ENCODE measurements around the gene HDAC4. TPM values are rescaled to one million over a fixed set of nuclear protein-coding genes. Genes with fewer than 3 reads are reported as not detected.

HDAC4 gene
- total and polyA plus RNA-seq, 2 of the 8 experiments (the other 6 are each of a cell fraction or from before 2014, with no cell fraction given): 15.4 to 31.5 TPM

- TF ChIP-seq E2F6 (IDR thresholded peaks at IDR 0.05) (peak; percentile 91), MAX (IDR thresholded peaks at IDR 0.05) (peak; percentile 53; the same call in 1 of the 2 replicates), HDAC2 (IDR thresholded peaks at IDR 0.05; ENCODE audit: borderline replicate concordance in 1 of 2, low read depth in 2 of 2, low read length in 2 of 2) (no peak)
- Histone ChIP-seq H3K23me2 (ENCODE audit: low read depth, low read length) (no peaks in the 10 kb centered on the region), H3K4me3 (ENCODE audit: extremely low read depth in 1 of 4, insufficient read depth in 2 of 4, low read depth in 3 of 4, low read length in 4 of 4) (no peak overlapping the region), H3K27ac (ENCODE audit: low read depth, low read length) (no peak overlapping the region), H4K8ac (ENCODE audit: extremely low read depth, insufficient read depth, low read length) (no peak overlapping the region; the same call in 1 of the 2 replicates), H4K20me1 (replicated peaks in 1 of 2; ENCODE audit: control insufficient read depth in 1 of 2, insufficient read depth in 2 of 2, low read length in 2 of 2) (no peaks in the 10 kb centered on the region), H2BK12ac (ENCODE audit: low read depth, low read length) (no peak overlapping the region), H3K4ac (replicated peaks; ENCODE audit: insufficient read length, low read depth, low read length) (no peak overlapping the region), H4K5ac (ENCODE audit: insufficient read length, low read depth, low read length) (no peak overlapping the region), H3K9ac (replicated peaks in 1 of 4; ENCODE audit: extremely low read depth in 1 of 4, low read depth in 3 of 4, low read length in 3 of 4) (no peak overlapping the region), H2BK15ac (ENCODE audit: low read length) (no peak overlapping the region), H3K4me1 (replicated peaks in 1 of 4; ENCODE audit: control insufficient read depth in 3 of 4, insufficient read depth in 4 of 4, low read length in 3 of 4) (peaks cover 0 to 7% (median 2%) of the 10 kb centered on the region in 4 experiments; a peak in 4 of 7 replicates), H3K14ac (ENCODE audit: insufficient read length) (no peak overlapping the region), H3K18ac (ENCODE audit: extremely low read depth, low read length) (no peak overlapping the region), H2BK20ac (ENCODE audit: low read length) (no peak overlapping the region), H3K79me2 (ENCODE audit: control insufficient read depth in 1 of 2, insufficient read depth in 2 of 2, low read length in 2 of 2) (no peaks in the 10 kb centered on the region), H3K27me3 (replicated peaks in 1 of 4; ENCODE audit: control insufficient read depth in 3 of 4, extremely low read depth in 1 of 4, insufficient read depth in 3 of 4, low read length in 3 of 4) (no peaks in the 10 kb centered on the region; a peak in 3 of 7 replicates), H3K4me2 (ENCODE audit: insufficient read depth in 1 of 2, low read depth in 2 of 2, low read length in 2 of 2) (no peak overlapping the region), H3K23ac (ENCODE audit: insufficient read length) (no peak overlapping the region), H2BK5ac (ENCODE audit: low read depth, low read length) (no peak overlapping the region), H3K56ac (replicated peaks; ENCODE audit: insufficient read length, low read depth, low read length) (no peak overlapping the region), H3K36me3 (ENCODE audit: control insufficient read depth in 2 of 4, insufficient read depth in 4 of 4, low read length in 3 of 4) (no peaks in the 10 kb centered on the region), H2AK5ac (ENCODE audit: low read depth, low read length) (no peak overlapping the region), H2AFZ (ENCODE audit: low read length) (0 out of 2 replicates have a peak overlapping the region, but pooled peaks have one; percentile 4), H2BK120ac (replicated peaks; ENCODE audit: low read depth, low read length) (no peak overlapping the region), H4K91ac (replicated peaks; ENCODE audit: insufficient read length, low read length) (no peak overlapping the region), H3K9me3 (ENCODE audit: insufficient read depth in 2 of 2, low read depth in 1 of 2, low read length in 1 of 2) (no peaks in the 10 kb centered on the region), H3K79me1 (ENCODE audit: low read depth, low read length) (no peaks in the 10 kb centered on the region)
- DNase-seq (ENCODE audit: low read depth in 1 of 2, low spot score in 2 of 2) (no peak), FAIRE-seq (no peak)
- 86% methylated on average over 33 of the region's 35 CpGs; no CpG with 5 or more reads in 1 of the 2 experiments for WGBS, 2 experiments (ENCODE audit: extremely low coverage in 1 of 2, insufficient coverage in 1 of 2, insufficient read length in 1 of 2, insufficient replicate concordance in 2 of 2, low coverage in 1 of 2, low lambda C conversion rate in 2 of 2, missing lambda C conversion rate in 1 of 2)
- POLR2A ChIA-PET (ENCODE audit: partially characterized antibody): no interaction called here
- CTCF ChIA-PET (ENCODE audit: partially characterized antibody): no interaction called here
These were observed 391.9 kb downstream of the HDAC4 start for GRCh38 chr2:239008677-239009588.

Data from H1 (cell line).